ENCODE measurements around the gene TEX14.

DNA sequence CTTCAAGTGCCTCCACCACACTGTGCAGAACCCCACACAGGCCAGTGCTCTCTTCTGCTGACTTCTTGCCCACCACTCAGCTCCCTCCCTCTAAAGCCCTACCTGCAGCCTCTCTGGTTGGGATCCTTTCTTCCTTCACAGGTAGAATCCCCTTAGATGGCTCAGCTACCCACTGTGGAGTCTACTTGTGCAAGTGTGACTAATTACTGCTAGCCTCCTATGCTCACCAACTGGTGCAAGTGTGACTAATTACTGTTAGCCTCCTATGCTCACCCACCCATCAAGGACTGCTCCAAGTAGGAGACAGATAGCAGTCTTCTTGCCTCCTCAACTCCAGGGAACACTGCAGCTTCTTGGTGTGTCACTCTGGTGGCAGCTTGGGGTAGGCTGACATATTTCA, 43.6 kb downstream of the TEX14 start:
- TF ChIP-seq, protein P1, sequence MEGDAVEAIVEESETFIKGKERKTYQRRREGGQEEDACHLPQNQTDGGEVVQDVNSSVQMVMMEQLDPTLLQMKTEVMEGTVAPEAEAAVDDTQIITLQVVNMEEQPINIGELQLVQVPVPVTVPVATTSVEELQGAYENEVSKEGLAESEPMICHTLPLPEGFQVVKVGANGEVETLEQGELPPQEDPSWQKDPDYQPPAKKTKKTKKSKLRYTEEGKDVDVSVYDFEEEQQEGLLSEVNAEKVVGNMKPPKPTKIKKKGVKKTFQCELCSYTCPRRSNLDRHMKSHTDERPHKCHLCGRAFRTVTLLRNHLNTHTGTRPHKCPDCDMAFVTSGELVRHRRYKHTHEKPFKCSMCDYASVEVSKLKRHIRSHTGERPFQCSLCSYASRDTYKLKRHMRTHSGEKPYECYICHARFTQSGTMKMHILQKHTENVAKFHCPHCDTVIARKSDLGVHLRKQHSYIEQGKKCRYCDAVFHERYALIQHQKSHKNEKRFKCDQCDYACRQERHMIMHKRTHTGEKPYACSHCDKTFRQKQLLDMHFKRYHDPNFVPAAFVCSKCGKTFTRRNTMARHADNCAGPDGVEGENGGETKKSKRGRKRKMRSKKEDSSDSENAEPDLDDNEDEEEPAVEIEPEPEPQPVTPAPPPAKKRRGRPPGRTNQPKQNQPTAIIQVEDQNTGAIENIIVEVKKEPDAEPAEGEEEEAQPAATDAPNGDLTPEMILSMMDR (IDR thresholded peaks at IDR 0.05) = no peak
- TF ChIP-seq POLR2A (IDR thresholded peaks at IDR 0.05) = no peak
- TF ChIP-seq POLR2AphosphoS5 (IDR thresholded peaks at IDR 0.05; ENCODE audit: insufficient read depth in 1 of 2, low read depth in 1 of 2) = no peak
